Activated naive CD4-positive, alpha-beta T cell treated with anti-CD3 and anti-CD28 coated beads for 36 hours (primary cell): ENCODE data around the gene ZNF92. TPM values are rescaled to one million over a fixed set of nuclear protein-coding genes. Genes with fewer than 3 reads are reported as not detected.
"Not testable (repeated sequence)": the region's sequence is repeated elsewhere in the genome, so short reads cannot be mapped to it uniquely, and the experiment has no call there.

Source experiments
- CTCF ChIA-PET: fragments of 350-600 bp; sonication (Branson Sonifier 250); formaldehyde crosslinking; loops from one replicate; lab custom pipeline; 2021; ENCODE audit warnings: antibody characterized with exemption; lab: Charles Lee
- DNase-seq: peaks from one replicate; pipeline ENCODE4 v3.0.0-alpha.2; 2020
- H3K27ac Mint-ChIP-seq: one replicate; pipeline ENCODE4 v1.8.0; 2021; ENCODE audit warnings: mild to moderate bottlenecking, mixed read lengths
- H3K27me3 Mint-ChIP-seq: one replicate; pipeline ENCODE4 v1.8.0; 2021; ENCODE audit warnings: low read depth, mixed read lengths
- H3K36me3 Mint-ChIP-seq: one replicate; pipeline ENCODE4 v1.8.0; 2021; ENCODE audit warnings: low read depth, mixed read lengths
- H3K4me1 Mint-ChIP-seq: one replicate; pipeline ENCODE4 v1.8.0; 2021; ENCODE audit warnings: low read depth, mixed read lengths
- H3K4me3 Mint-ChIP-seq: one replicate; pipeline ENCODE4 v1.8.0; 2021; ENCODE audit warnings: mild to moderate bottlenecking, moderate library complexity, mixed read lengths
- H3K9me3 Mint-ChIP-seq: one replicate; pipeline ENCODE4 v1.8.0; 2021; ENCODE audit warnings: mixed read lengths
- intact Hi-C: fragments of 100-400 bp; cut with micrococcal nuclease; formaldehyde crosslinking; loops from one replicate; pipeline ENCODE4 v1.15.1; 2023
- total RNA-seq, 2 experiments: library from RNA; stranded (reverse); gene quantifications; one replicate each; pipeline ENCODE4 v1.2.3, GENCODE V29; 2021

The ZNF92 gene
- total RNA-seq: 10 to 100 TPM; 13.6 to 15.5 TPM

- Mint-ChIP-seq H3K4me1 (peaks cover 32% of the 10 kb centered on the region), H3K27ac (peak within 1 kb of the TSS; percentile 90), H3K36me3 (peaks cover 22% of the 10 kb centered on the region), H3K4me3 (peak within 1 kb of the TSS; percentile 94), H3K27me3 (no peaks in the 10 kb centered on the region), H3K9me3 (peaks cover 5% of the 10 kb centered on the region)
- CTCF ChIA-PET: no interaction called here
- intact Hi-C loops: loop anchor here (1.0 to 10.0 kb wide), 12 partner anchors 69 to 1473 kb away; partner anchors contain the start of genes ERV3-1, VKORC1L1, ZNF107 and ZNF138
- DNase-seq: peak; percentile 99
Measured at GRCh38 chr7:65373608-65374351, at the start of gene ZNF92. TSS of gene ZNF92 (plus strand) at chr7:65373855. CDS start at chr7:65373998, 143 bp downstream.

- H3K9me3 Mint-ChIP-seq: no peaks in the 10 kb centered on the region
- H3K36me3 Mint-ChIP-seq: no peaks in the 10 kb centered on the region
- H3K4me1 Mint-ChIP-seq: peaks cover 2% of the 10 kb centered on the region
- no peak for DNase-seq
- H3K27ac Mint-ChIP-seq: no peak overlapping the region
- H3K4me3 Mint-ChIP-seq: no peak overlapping the region
- CTCF ChIA-PET: no interaction called here
- intact Hi-C loops: no loop called here
- H3K27me3 Mint-ChIP-seq: no peaks in the 10 kb centered on the region
Measured at GRCh38 chr7:65325793-65326432, 47.7 kb upstream of the ZNF92 start.

GRCh38 chr7:65338346-65338745 is 35.3 kb upstream of the ZNF92 start:
- DNase-seq: no peak
- CTCF ChIA-PET: no interaction called here
- intact Hi-C loops: no loop called here
- Mint-ChIP-seq H3K27ac (no peak overlapping the region), H3K36me3 (no peaks in the 10 kb centered on the region), H3K4me3 (no peak overlapping the region), H3K9me3 (no peaks in the 10 kb centered on the region), H3K4me1 (no peaks in the 10 kb centered on the region), H3K27me3 (peaks cover 3% of the 10 kb centered on the region)

- Mint-ChIP-seq H3K4me1 (no peaks in the 10 kb centered on the region), H3K27ac (no peak overlapping the region), H3K27me3 (peaks cover 3% of the 10 kb centered on the region), H3K9me3 (no peaks in the 10 kb centered on the region), H3K4me3 (no peak overlapping the region), H3K36me3 (no peaks in the 10 kb centered on the region)
- intact Hi-C loops: no loop called here
- CTCF ChIA-PET: no interaction called here
- DNase-seq: no peak
Measured at GRCh38 chr7:65339257-65339656, 34.4 kb upstream of the ZNF92 start.

- Mint-ChIP-seq H3K9me3 (no peaks in the 10 kb centered on the region), H3K4me1 (no peaks in the 10 kb centered on the region), H3K27me3 (peaks cover 5% of the 10 kb centered on the region), H3K4me3 (no peak overlapping the region), H3K27ac (no peak overlapping the region), H3K36me3 (no peaks in the 10 kb centered on the region)
- no peak for DNase-seq
- CTCF ChIA-PET: no interaction called here
- intact Hi-C loops: no loop called here
Measured at GRCh38 chr7:65342723-65343629, 30.7 kb upstream of the ZNF92 start.

- intact Hi-C loops, H3K4me1 Mint-ChIP-seq, H3K9me3 Mint-ChIP-seq, DNase-seq, CTCF ChIA-PET, H3K36me3 Mint-ChIP-seq, H3K27ac Mint-ChIP-seq, H3K4me3 Mint-ChIP-seq, H3K27me3 Mint-ChIP-seq: not testable (repeated sequence)
Measured at GRCh38 chr7:65344541-65344940, 29.1 kb upstream of the ZNF92 start.

- H3K9me3 Mint-ChIP-seq: no peaks in the 10 kb centered on the region
- no peak for DNase-seq
- CTCF ChIA-PET: no interaction called here
- no peaks in the 10 kb centered on the region for H3K36me3 Mint-ChIP-seq
- peaks cover 12% of the 10 kb centered on the region for H3K27me3 Mint-ChIP-seq
- H3K4me3 Mint-ChIP-seq: no peak overlapping the region
- intact Hi-C loops: no loop called here
- H3K27ac Mint-ChIP-seq: no peak overlapping the region
- no peaks in the 10 kb centered on the region for H3K4me1 Mint-ChIP-seq
Measured at GRCh38 chr7:65354263-65354662, 19.4 kb upstream of the ZNF92 start.

- DNase-seq: no peak
- CTCF ChIA-PET: no interaction called here
- no peaks in the 10 kb centered on the region for H3K36me3 Mint-ChIP-seq
- H3K4me3 Mint-ChIP-seq: no peak overlapping the region
- peaks cover 8% of the 10 kb centered on the region for H3K4me1 Mint-ChIP-seq
- no peaks in the 10 kb centered on the region for H3K27me3 Mint-ChIP-seq
- intact Hi-C loops: loop anchor here (5.0 to 10.0 kb wide), 7 partner anchors 72 to 703 kb away; partner anchors contain the start of genes VKORC1L1, ZNF107 and ZNF273
- H3K9me3 Mint-ChIP-seq: no peaks in the 10 kb centered on the region
- no peak overlapping the region for H3K27ac Mint-ChIP-seq
Measured at GRCh38 chr7:65369843-65370242, 3.8 kb upstream of the ZNF92 start.

GRCh38 chr7:65371468-65371867 is 2.2 kb upstream of the ZNF92 start:
- intact Hi-C loops: loop anchor here (5.0 to 10.0 kb wide), 7 partner anchors 71 to 704 kb away; partner anchors contain the start of genes VKORC1L1, ZNF107 and ZNF273
- no peak for DNase-seq
- peaks cover 22% of the 10 kb centered on the region for H3K4me1 Mint-ChIP-seq
- H3K36me3 Mint-ChIP-seq: peaks cover 3% of the 10 kb centered on the region
- H3K27me3 Mint-ChIP-seq: no peaks in the 10 kb centered on the region
- CTCF ChIA-PET: interaction anchor here (0.6 kb wide), 1 partner anchor 329 kb away, joined by 3 read pairs; no protein-coding TSS in a partner anchor
- no peak overlapping the region for H3K27ac Mint-ChIP-seq
- no peaks in the 10 kb centered on the region for H3K9me3 Mint-ChIP-seq
- no peak overlapping the region for H3K4me3 Mint-ChIP-seq

- H3K36me3 Mint-ChIP-seq: peaks cover 44% of the 10 kb centered on the region
- CTCF ChIA-PET: interaction anchor here (0.6 to 0.7 kb wide), 2 partner anchors 17 to 496 kb away, joined by 3 read pairs; no protein-coding TSS in a partner anchor
- no peak for DNase-seq
- H3K4me3 Mint-ChIP-seq: no peak overlapping the region
- H3K27me3 Mint-ChIP-seq: no peaks in the 10 kb centered on the region
- no peak overlapping the region for H3K27ac Mint-ChIP-seq
- peaks cover 66% of the 10 kb centered on the region for H3K4me1 Mint-ChIP-seq
- intact Hi-C loops: loop anchor here (10.0 kb wide), 1 partner anchor 375 kb away; no protein-coding TSS in a partner anchor
- H3K9me3 Mint-ChIP-seq: peaks cover 7% of the 10 kb centered on the region
Measured at GRCh38 chr7:65379318-65379717, 5.7 kb downstream of the ZNF92 start.

GRCh38 chr7:65381742-65382141 is 8.1 kb downstream of the ZNF92 start:
- Mint-ChIP-seq H3K4me3 (no peak overlapping the region), H3K36me3 (peaks cover 57% of the 10 kb centered on the region), H3K27me3 (no peaks in the 10 kb centered on the region), H3K9me3 (peaks cover 7% of the 10 kb centered on the region), H3K4me1 (peaks cover 53% of the 10 kb centered on the region), H3K27ac (no peak overlapping the region)
- CTCF ChIA-PET: no interaction called here
- intact Hi-C loops: no loop called here
- DNase-seq: no peak

GRCh38 chr7:65382452-65382851 is 8.8 kb downstream of the ZNF92 start:
- Mint-ChIP-seq H3K4me1 (peaks cover 49% of the 10 kb centered on the region), H3K4me3 (no peak overlapping the region), H3K36me3 (peaks cover 56% of the 10 kb centered on the region), H3K27me3 (no peaks in the 10 kb centered on the region), H3K27ac (no peak overlapping the region), H3K9me3 (peaks cover 8% of the 10 kb centered on the region)
- CTCF ChIA-PET: no interaction called here
- no peak for DNase-seq
- intact Hi-C loops: no loop called here
